Stimulated activated CD8-positive, alpha-beta memory T cell treated with anti-CD3 and anti-CD28 coated beads, Interleukin-2, amount 100 ng/mL, for 48 hours (primary cell): ENCODE results near the gene TM2D1.
A peak's percentile ranks its signal among the peaks of the same experiment; 100 is the strongest.

Experiments used
- DNase-seq, 2 donors: peaks; one replicate each; pipeline ENCODE4 v3.0.0-alpha.2; 2020; ENCODE audit warnings: low read depth in 2 of 2

The TM2D1 gene

DNA sequence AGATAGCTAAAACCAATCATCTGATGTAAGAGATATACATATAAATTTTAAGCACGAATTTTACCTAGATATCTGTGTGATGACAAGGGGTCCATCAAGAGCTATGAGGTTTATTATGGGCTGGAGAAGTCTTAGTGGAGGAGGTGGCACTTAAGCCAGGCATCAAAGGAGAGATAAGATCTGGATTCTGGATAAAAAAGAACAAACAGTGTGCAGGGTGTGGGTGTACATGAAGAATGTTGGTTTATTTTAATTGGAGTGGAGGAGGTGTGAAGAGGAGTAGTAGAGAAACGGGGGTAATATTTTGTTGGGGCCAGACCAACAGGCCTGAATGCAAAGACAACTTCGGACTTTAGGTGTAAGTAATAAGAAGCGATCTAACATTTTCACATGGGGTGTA is 80.6 kb downstream of the TM2D1 start:
- no peak for DNase-seq

DNA sequence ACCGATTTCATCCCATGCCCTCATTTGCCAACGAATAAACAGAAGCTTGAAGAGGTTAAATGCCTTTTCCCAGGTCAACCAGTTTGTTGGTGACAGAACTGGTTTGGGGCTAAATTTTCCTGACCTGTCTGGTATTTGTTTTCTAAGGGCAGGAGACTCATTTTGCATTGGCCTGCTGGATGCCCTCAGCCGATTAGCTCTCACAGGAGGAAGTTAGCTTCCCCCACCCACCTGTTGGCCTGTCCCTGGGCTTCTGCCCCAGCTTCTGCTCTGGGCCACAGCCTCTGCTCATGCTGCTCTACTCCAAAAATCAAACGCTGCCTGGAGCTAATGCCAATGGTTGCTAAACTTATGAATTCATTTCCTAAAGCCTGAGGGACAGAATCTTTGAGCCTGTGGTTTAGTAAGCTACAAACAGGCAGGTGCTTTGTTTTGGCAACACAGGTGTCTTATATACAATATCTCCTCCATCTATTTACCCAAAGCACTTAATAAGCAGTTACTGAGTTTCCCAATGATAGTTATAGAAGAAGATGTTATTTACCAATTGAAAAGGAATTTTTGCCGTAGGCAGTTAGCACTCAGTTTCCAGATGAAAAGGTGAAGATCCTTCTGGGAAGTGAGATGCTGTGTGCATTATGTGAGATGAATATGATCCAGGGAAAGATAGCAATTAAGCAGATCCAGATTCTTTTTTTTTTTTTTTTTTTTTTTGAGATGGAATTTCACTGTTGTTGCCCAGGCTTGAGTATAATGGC is 82.3 kb downstream of the TM2D1 start:
- no peak for DNase-seq

DNA sequence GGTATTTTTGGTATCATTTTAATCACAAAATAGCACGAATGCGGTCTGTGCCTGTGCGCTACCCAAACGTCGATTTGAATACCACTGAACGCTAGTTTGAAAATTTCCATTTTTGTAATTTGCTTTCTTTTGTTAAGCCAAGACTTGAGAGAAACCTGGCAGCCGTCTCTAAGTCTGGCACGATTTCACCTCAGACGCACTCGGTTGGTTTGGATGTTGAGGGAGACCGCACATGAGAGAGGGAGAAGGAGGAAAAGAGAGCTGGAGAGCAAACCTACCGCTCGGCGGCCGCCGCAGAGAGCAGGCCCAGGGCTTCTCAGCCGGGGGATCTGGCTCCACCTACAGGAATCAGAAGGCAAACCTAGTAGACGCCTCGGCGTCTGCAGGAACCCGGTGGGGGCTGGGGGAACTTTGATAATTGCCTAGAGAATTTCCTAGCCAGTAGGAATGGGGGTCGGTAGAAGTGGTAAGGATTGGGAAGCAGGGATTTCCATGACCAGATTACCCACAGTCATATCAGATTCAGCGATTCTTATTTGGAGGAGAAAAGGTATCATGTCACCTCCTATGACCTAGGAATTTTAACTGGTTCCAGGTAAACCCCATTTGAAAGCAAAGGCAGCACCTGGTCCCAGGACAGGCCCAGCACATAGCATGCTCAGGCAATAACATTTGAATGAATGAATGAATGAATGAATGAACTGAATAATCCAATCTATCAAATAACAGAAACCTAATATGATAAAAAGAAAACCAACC is 83.2 kb downstream of the TM2D1 start:
- peak; percentile 39 to 55 for DNase-seq

DNA sequence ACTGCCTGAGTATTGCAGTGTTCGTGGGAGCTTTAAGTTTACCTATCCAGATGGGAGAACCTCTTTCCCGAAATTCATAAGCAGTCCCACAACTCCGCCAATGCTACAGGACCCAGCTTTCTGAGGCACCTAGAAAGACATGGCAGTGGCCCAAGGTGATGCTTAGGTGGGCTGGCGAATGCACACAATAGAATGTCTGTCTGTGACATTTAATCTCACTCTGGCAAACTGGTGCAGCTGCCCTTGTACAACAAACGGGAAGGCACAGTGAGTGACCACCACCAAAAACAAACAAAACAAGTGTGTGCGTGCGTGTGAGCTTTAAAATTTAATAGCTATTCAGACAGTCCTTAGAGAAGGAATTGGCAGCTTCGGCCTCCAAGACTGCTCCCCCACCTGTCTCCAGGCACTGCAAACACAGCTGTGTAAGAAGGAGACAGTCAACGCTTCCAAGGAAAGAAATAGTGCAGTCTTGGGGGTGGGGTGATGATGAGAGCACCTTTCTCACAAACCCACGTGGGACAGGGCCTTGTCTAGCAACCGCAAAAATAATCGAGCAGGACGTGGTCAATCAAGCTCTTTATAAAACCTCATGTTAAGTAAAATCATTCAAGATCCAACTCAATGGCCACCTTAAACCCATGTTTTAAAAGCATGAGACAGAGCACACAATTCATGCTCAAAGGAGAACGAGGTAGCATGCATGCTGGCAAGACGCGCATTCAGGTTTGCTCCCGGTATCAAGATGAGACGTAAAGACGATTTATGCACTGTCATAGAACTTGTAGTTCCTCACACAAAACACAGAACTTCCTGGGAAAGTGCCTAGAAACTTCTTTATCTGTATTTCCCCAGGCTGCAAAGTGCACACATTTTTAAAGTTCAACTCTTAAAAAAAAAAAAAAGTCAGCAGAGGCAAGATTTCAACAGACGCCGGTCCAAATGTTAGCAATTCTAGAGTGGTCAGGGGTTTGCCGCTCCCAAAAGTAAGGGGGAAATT is 84.1 kb downstream of the TM2D1 start:
- DNase-seq = no peak

DNA sequence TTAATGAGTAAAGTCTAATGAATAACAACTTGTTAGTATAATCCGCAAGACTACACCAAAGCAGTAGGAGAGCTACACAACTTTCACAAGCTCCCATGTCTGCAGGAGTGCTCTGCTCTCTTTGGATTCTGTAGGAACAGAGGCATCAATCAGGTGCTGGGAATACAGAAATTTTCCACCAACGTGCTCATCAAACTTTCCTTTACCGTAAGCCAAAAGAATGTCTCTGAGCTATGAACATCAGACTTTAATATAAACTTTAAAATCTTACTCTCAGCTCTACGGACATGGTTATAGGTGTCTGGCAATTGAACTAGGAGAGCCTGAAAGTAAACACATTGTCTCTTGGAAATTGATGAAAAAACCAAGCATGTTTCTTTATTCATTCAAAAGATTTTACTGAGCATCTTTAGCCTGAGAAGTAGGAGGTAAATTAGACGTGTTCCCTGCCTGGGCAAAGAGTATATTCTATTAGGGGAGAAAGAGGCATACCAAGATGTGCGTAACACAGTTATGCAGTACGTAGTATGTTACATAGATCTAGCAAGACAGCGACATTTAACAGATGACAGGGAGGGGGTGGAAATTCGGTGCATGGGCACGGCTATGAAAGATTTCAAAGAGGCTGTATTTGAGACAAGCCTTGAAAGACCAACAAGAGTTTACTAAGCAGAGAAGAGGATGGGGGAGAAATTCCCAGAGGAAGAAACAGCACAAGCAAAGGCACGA is 85.2 kb downstream of the TM2D1 start:
- no peak for DNase-seq

DNA sequence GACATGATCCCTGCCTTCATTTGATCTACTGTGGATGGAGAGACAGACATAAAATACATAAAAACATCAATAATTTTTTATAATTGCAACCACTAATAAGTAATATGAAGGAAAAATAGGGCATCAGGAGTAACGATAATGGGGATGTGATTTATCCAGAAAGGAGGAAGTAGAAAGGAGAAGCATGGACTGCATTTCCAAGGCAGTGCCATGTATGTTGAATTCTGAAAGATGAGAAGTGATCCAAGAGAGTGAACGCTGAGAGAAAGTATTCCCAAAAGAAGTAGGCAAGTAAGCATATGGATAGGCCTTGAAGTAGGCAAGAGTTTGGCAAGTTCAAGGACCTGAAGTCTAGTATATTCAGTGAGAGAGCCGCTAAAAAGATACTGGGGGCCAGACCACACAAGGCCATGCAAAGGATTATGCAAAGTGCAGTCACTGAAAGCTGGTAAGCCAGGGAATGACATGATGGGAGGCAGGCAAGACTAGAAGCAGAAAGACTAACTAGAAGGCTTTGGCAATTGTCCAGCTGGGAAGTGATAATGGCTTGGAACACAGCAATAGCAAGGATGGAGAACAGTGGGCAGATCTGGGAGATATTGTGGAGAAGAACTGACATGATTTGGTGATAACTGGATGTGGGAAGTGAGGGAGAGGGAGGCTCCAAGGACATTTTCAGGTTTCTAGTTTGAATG is 85.9 kb downstream of the TM2D1 start:
- DNase-seq = no peak

DNA sequence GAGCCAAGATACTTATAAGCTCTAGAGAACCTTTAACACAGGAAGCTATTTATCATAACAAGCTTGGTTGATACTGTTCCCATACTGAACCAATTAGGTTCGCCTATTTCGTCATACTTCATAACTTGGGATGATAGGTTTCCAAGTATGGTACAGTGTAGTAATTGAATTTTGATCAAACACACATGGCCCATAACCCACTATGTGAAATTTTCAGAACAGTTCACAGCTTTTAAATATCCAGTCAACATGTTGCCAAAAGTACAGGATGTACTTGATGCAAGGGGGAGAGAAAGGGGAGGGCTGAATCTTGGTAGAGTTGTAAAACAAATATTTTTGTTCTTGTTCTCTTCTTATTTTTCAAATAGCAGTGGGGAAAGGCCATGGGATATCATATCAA is 86.6 kb downstream of the TM2D1 start:
- no peak for DNase-seq

DNA sequence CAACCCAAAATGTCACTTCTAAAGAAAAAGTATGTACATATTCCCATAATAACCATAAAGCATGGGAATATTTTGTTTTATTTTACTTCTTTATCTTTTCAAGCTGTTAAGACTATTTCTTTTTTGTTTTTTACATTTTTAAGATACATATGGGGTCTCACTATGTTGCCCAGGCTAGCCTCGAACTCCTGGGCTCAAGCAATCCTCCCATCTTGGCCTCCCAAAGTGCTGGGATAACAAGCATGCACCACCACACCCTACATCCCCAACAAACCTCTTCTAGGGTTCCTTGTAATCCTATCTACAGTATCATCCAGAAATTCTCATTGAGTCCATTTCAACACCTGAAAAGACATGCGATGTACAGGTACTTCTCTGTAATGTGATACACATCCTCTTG is 87.5 kb downstream of the TM2D1 start:
- DNase-seq = no peak

DNA sequence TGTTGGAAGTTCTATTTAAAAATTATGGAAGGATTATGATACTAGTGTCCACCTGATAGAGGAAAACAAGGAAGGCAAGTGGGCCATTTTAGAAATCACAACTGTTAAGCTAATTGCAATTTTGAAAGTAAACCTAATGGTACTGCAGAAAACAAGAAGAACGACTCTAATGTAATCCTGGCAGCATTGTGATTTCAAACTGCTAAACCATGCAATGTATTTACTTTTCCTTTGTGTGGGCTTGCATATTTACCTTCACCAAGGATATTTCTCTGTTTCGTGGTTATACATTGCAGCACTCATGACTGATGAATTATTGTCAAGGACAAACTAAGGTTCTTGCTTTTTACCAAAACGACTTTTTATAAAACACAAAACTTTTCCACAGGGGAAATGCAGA is 88.1 kb downstream of the TM2D1 start:
- no peak for DNase-seq

DNA sequence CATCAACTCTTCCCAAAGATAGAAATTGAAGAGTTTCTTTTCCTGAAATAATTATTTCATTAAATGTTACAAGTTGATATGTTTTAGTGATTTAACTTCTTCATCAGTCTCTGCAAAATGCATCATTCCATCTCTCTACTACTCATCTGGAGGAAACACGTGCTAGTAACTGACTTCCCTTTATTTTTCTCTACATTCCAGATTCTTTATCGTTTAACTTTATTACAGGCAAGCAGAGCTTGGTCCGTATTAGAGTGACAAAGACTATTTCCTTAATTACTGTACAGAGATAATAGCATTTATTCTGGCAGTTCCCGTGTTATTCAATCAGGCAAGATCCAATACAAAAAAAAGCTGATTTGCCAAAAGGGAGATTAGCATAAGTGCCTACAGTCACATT is 88.6 kb downstream of the TM2D1 start:
- no peak for DNase-seq

DNA sequence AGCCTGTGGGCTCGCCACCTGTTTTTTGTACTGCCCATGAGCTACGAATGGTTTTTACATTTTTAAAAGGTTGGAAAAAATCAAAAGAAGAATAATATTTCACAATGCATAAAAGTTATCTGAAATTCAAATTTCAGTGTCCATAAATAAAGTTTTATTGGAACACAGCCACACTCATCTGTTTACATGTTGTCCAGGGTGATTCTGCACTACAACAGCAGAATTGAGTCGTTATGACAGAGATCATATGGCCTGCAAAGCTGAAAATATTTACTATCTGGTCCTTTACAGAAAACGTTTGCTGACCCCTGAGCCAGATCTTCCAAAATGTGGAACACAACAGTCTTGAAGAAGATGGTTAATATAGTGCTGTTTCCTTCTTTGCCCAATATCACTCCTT is 89.4 kb downstream of the TM2D1 start:
- no peak for DNase-seq

DNA sequence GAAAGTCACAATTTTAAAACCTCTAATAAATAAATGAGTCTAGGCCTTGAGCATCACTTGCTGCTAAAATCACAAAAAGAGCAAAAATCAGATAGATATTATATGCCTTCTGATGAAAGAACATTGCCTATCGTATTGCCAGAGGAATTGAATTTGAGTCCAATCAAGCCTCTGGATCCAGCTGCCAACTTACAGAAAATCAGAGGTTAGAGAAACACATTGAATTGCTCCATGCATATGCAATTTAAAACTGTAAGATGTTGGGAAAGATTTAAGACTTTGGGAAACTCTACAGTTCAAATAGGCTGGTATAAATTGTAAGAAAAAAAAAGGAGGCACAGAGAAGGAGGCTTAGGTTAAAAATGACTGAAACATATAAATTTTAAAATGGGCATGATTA is 93.5 kb downstream of the TM2D1 start:
- DNase-seq = no peak
